Caco-2 (cell line): ENCODE data around the gene EWSR1. TPM values are rescaled to one million over a fixed set of nuclear protein-coding genes. Genes with fewer than 3 reads are reported as not detected.
"Not testable (repeated sequence)": the region's sequence is repeated elsewhere in the genome, so short reads cannot be mapped to it uniquely, and the experiment has no call there.

ENCODE experiments used
- BruUV-seq: library from RNA; stranded (reverse); fragments of 400-500 nt; replicated peaks from 2 replicates; lab custom pipeline; 2021; lab: Mats Ljungman, UMichigan
- CTCF ChIA-PET: fragments of 300-600 bp; sonication (Branson Sonifier 250); formaldehyde crosslinking; loops from one replicate; lab custom pipeline; 2022; ENCODE audit warnings: antibody characterized with exemption; lab: Charles Lee
- POLR2A ChIA-PET: fragments of 300-600 bp; sonication (Branson Sonifier 250); formaldehyde crosslinking; loops from one replicate; lab custom pipeline; 2022; ENCODE audit warnings: antibody characterized with exemption; lab: Charles Lee
- DNase-seq, 2 experiments: peaks; one replicate each; pipeline versions ENCODE4 v3.0.0 to v3.0.0-alpha.2; 2020 to 2022
- H3K27me3 ChIP-seq: replicated peaks from 2 replicates; pipeline ENCODE4 v1.6.0; 2011; ENCODE audit warnings: low read length; ENCODE audit not compliant: control insufficient read depth, insufficient read depth
- H3K36me3 ChIP-seq: 2 replicates; pipeline ENCODE4 v1.5.1; 2011; ENCODE audit warnings: low read length; ENCODE audit not compliant: control insufficient read depth, insufficient read depth
- H3K4me1 ChIP-seq: fragments of 250-450 bp; sonication (Bioruptor Pico); 2 replicates; pipeline ENCODE4 v1.5.1; 2020; ENCODE audit warnings: mild to moderate bottlenecking
- H3K4me3 ChIP-seq: 2 replicates; pipeline ENCODE4 v1.5.1; 2011; ENCODE audit warnings: low read depth, mild to moderate bottlenecking, control low read depth, low read length
- H3K9me3 ChIP-seq: fragments of 250-450 bp; sonication (Bioruptor Pico); 2 replicates; pipeline ENCODE4 v1.5.1; 2020; ENCODE audit warnings: mild to moderate bottlenecking, moderate library complexity
- H3K27ac Mint-ChIP-seq: one replicate; pipeline ENCODE4 v1.8.0; 2022; ENCODE audit warnings: mixed read lengths; ENCODE audit not compliant: unreplicated experiment
- H3K27me3 Mint-ChIP-seq: one replicate; pipeline ENCODE4 v1.8.0; 2022; ENCODE audit warnings: mixed read lengths; ENCODE audit not compliant: insufficient read depth, unreplicated experiment
- H3K36me3 Mint-ChIP-seq: one replicate; pipeline ENCODE4 v1.8.0; 2022; ENCODE audit warnings: mild to moderate bottlenecking, mixed read lengths; ENCODE audit not compliant: insufficient read depth, unreplicated experiment
- H3K4me1 Mint-ChIP-seq: one replicate; pipeline ENCODE4 v1.8.0; 2022; ENCODE audit warnings: low read depth, mixed read lengths; ENCODE audit not compliant: unreplicated experiment
- H3K4me3 Mint-ChIP-seq: one replicate; pipeline ENCODE4 v1.8.0; 2022; ENCODE audit warnings: mild to moderate bottlenecking, moderate library complexity, mixed read lengths; ENCODE audit not compliant: unreplicated experiment
- H3K9me3 Mint-ChIP-seq: one replicate; pipeline ENCODE4 v1.8.0; 2022; ENCODE audit warnings: mixed read lengths; ENCODE audit not compliant: unreplicated experiment
- CTCF ChIP-seq, 2 experiments: fragments of 200-600 bp in 1 of 2; IDR thresholded peaks; 1 replicate in 1 of 2; 2 replicates in 1 of 2; pipeline versions ENCODE4 v1.5.1 to v1.8.0; 2011 to 2022; ENCODE audit warnings: antibody characterized with exemption in 1 of 2, control low read depth in 1 of 2, inconsistent platforms in 1 of 2, low read depth in 1 of 2, low read length in 1 of 2, mild to moderate bottlenecking in 1 of 2, moderate library complexity in 1 of 2; ENCODE audit not compliant: insufficient read depth in 1 of 2, severe bottlenecking in 1 of 2, unreplicated experiment in 1 of 2
- intact Hi-C: fragments of 100-400 bp; cut with micrococcal nuclease; formaldehyde crosslinking; loops from one replicate; pipeline ENCODE4 v1.10.0; 2022; ENCODE audit not compliant: unreplicated experiment
- total RNA-seq: library from RNA; stranded (reverse); gene quantifications from 2 replicates; pipeline ENCODE4 v1.2.3, GENCODE V29; 2022

Gene EWSR1
- total RNA-seq, 1 experiment from 2014 or later = 358 TPM

- Mint-ChIP-seq H3K36me3 (peaks cover 64% of the 10 kb centered on the region), H3K4me3 (no peak overlapping the region), H3K4me1 (peaks cover 8% of the 10 kb centered on the region), H3K9me3 (no peaks in the 10 kb centered on the region), H3K27me3 (no peaks in the 10 kb centered on the region), H3K27ac (no peak overlapping the region)
- TF ChIP-seq CTCF (IDR thresholded peaks at IDR 0.05; ENCODE audit: insufficient read depth in 1 of 2, low read depth in 1 of 2, low read length in 1 of 2, severe bottlenecking in 1 of 2, unreplicated experiment in 1 of 2) = no peak
- intact Hi-C loops = no loop called here
- CTCF ChIA-PET = no interaction called here
- POLR2A ChIA-PET = no interaction called here
- no peaks in the 10 kb centered on the region for H3K9me3 ChIP-seq
- BruUV-seq = no TSS peak
- peaks cover 1% of the 10 kb centered on the region; the same call in 1 of the 2 replicates for H3K36me3 ChIP-seq
- H3K4me3 ChIP-seq = no peak overlapping the region
- H3K27me3 ChIP-seq = no peaks in the 10 kb centered on the region
- peaks cover 6% of the 10 kb centered on the region; the same call in 1 of the 2 replicates for H3K4me1 ChIP-seq
- DNase-seq = no peak
Measured at GRCh38 chr22:29343313-29343805, 75.3 kb downstream of the EWSR1 start.

GRCh38 chr22:29344137-29344536, 76.1 kb downstream of the EWSR1 start:
- H3K36me3 ChIP-seq = peaks cover 1% of the 10 kb centered on the region
- no peak overlapping the region for H3K4me3 ChIP-seq
- no peaks in the 10 kb centered on the region for H3K9me3 Mint-ChIP-seq
- intact Hi-C loops = no loop called here
- no peak overlapping the region for H3K27ac Mint-ChIP-seq
- peaks cover 8% of the 10 kb centered on the region for H3K4me1 Mint-ChIP-seq
- no peaks in the 10 kb centered on the region for H3K9me3 ChIP-seq
- no peak for TF ChIP-seq CTCF (IDR thresholded peaks at IDR 0.05; ENCODE audit: insufficient read depth in 1 of 2, low read depth in 1 of 2, low read length in 1 of 2, severe bottlenecking in 1 of 2, unreplicated experiment in 1 of 2)
- no peaks in the 10 kb centered on the region for H3K27me3 Mint-ChIP-seq
- H3K36me3 Mint-ChIP-seq = peaks cover 63% of the 10 kb centered on the region
- peaks cover 6% of the 10 kb centered on the region; the same call in 1 of the 2 replicates for H3K4me1 ChIP-seq
- no peaks in the 10 kb centered on the region for H3K27me3 ChIP-seq
- peak in 1 of 2 experiments; percentile 15 for DNase-seq
- BruUV-seq = no TSS peak
- ChIA-PET POLR2A (interaction anchor here (0.6 kb wide), 1 partner anchor 37 kb away, joined by 8 read pairs; no protein-coding TSS in a partner anchor), CTCF (no interaction called here)
- H3K4me3 Mint-ChIP-seq = no peak overlapping the region

- H3K4me1 ChIP-seq, H3K4me3 Mint-ChIP-seq, H3K27ac Mint-ChIP-seq, H3K27me3 ChIP-seq, H3K9me3 Mint-ChIP-seq, intact Hi-C loops, H3K27me3 Mint-ChIP-seq, DNase-seq, H3K36me3 ChIP-seq, CTCF ChIA-PET, H3K4me1 Mint-ChIP-seq, BruUV-seq, H3K9me3 ChIP-seq, H3K4me3 ChIP-seq: not testable (repeated sequence)
- peaks cover 66% of the 10 kb centered on the region for H3K36me3 Mint-ChIP-seq
- POLR2A ChIA-PET = interaction anchor here (0.6 kb wide), 1 partner anchor 38 kb away, joined by 8 read pairs; no protein-coding TSS in a partner anchor
Measured at GRCh38 chr22:29344889-29345288, 76.8 kb downstream of the EWSR1 start.
